Measurements from ENCODE around the gene PPP4C. TPM values are rescaled to one million over a fixed set of nuclear protein-coding genes. Genes with fewer than 3 reads are reported as not detected.

The PPP4C gene
- total RNA-seq, 1 experiment from 2014 or later, result 165 TPM

- Histone ChIP-seq H4K20me1 (ENCODE audit: insufficient read depth) (no peaks in the 10 kb centered on the region), H3K27ac (ENCODE audit: low read depth, low read length) (no peak overlapping the region), H2AFZ (ENCODE audit: low read depth, low read length, poor library complexity, severe bottlenecking) (no peak overlapping the region), H3K9ac (ENCODE audit: low read length) (no peak overlapping the region), H3K36me3 (ENCODE audit: control insufficient read depth in 1 of 2, insufficient read depth in 2 of 2, low read length in 2 of 2) (no peaks in the 10 kb centered on the region), H3K9me3 (ENCODE audit: control insufficient read depth in 1 of 2, insufficient read depth in 1 of 2, low read depth in 1 of 2, low read length in 2 of 2) (no peaks in the 10 kb centered on the region), H3K4me1 (ENCODE audit: control insufficient read depth in 1 of 2, insufficient read depth in 2 of 2, low read length in 2 of 2) (peaks cover 15 to 43% of the 10 kb centered on the region in 2 experiments), H3K4me3 (replicated peaks in 1 of 2; ENCODE audit: low read depth in 1 of 2, low read length in 2 of 2) (no peak overlapping the region), H3K9me2 (ENCODE audit: insufficient read depth) (no peaks in the 10 kb centered on the region), H3K4me2 (ENCODE audit: low read length) (no peak overlapping the region), H3K79me2 (ENCODE audit: insufficient read depth, low read length) (no peaks in the 10 kb centered on the region), H3K27me3 (ENCODE audit: insufficient read depth, low read length) (no peaks in the 10 kb centered on the region)
- ATAC-seq (no peak), DNase-seq (ENCODE audit: low read depth, low spot score) (no peak)
- intact Hi-C loops (cut with micrococcal nuclease), result no loop called here
- ChIA-PET POLR2A (no interaction called here), RAD21 (ENCODE audit: low non-redundant PET in 1 of 2, low total read pairs in 2 of 2, uncharacterized antibody in 2 of 2, unreplicated experiment in 2 of 2) (no interaction called here), CTCF (interaction anchor here (3.8 kb wide), 1 partner anchor 18 kb away, joined by 48 read pairs; the partner anchor contains the start of gene TBX6)
- no peak for TF ChIP-seq POLR2AphosphoS5 (IDR thresholded peaks at IDR 0.05; ENCODE audit: low read depth, low read length)
- TF ChIP-seq SP1 (IDR thresholded peaks at IDR 0.05; ENCODE audit: low read depth), result no peak
- TF ChIP-seq, protein P1, sequence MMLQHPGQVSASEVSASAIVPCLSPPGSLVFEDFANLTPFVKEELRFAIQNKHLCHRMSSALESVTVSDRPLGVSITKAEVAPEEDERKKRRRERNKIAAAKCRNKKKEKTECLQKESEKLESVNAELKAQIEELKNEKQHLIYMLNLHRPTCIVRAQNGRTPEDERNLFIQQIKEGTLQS (IDR thresholded peaks at IDR 0.05), result no peak
- no peak for TF ChIP-seq ZFX (IDR thresholded peaks at IDR 0.05)
- no TSS peak for BruUV-seq (replicated peaks)
These were observed 34.9 kb downstream of the PPP4C start for GRCh38 chr16:30110661-30111060.

GRCh38 chr16:30112197-30113030, 36.6 kb downstream of the PPP4C start:
- BruUV-seq (replicated peaks), result no TSS peak
- no peak overlapping the region for H3K4me3 ChIP-seq (replicated peaks in 1 of 2; ENCODE audit: low read depth in 1 of 2, low read length in 2 of 2)
- H2AFZ ChIP-seq (ENCODE audit: low read depth, low read length, poor library complexity, severe bottlenecking), result no peak overlapping the region
- DNase-seq (ENCODE audit: low read depth, low spot score) (no peak), ATAC-seq (peak; percentile 88)
- H4K20me1 ChIP-seq (ENCODE audit: insufficient read depth), result no peaks in the 10 kb centered on the region
- no peaks in the 10 kb centered on the region for H3K27me3 ChIP-seq (ENCODE audit: insufficient read depth, low read length)
- H3K4me2 ChIP-seq (ENCODE audit: low read length), result peak overlapping the region; percentile 51
- TF ChIP-seq SIN3A (IDR thresholded peaks at IDR 0.05; ENCODE audit: low read depth) (no peak), MAX (IDR thresholded peaks at IDR 0.05) (no peak), ELF1 (IDR thresholded peaks at IDR 0.05; ENCODE audit: borderline replicate concordance, low read depth) (no peak), CBX3 (IDR thresholded peaks at IDR 0.05; ENCODE audit: low read depth) (no peak), SRF (IDR thresholded peaks at IDR 0.05; ENCODE audit: low read depth) (no peak), TCF7L2 (IDR thresholded peaks at IDR 0.05; ENCODE audit: borderline replicate concordance, extremely low read depth, insufficient read depth, insufficient read length) (peak; percentile 84), RAD21 (IDR thresholded peaks at IDR 0.05; ENCODE audit: low read depth) (peak; percentile 82), CTCF (IDR thresholded peaks at IDR 0.05 in 2 of 3, conservative IDR thresholded peaks at IDR 0.05 in 1 of 3; ENCODE audit: borderline replicate concordance in 1 of 3, insufficient read depth in 1 of 3, low read depth in 2 of 3, low read length in 2 of 3) (peak; percentile 48 to 83 (median 81); a peak in 5 of 6 replicates)
- H3K9ac ChIP-seq (ENCODE audit: low read length), result no peak overlapping the region
- no peaks in the 10 kb centered on the region; a peak in 1 of 4 replicates for H3K36me3 ChIP-seq (ENCODE audit: control insufficient read depth in 1 of 2, insufficient read depth in 2 of 2, low read length in 2 of 2)
- peaks cover 15 to 43% of the 10 kb centered on the region in 2 experiments for H3K4me1 ChIP-seq (ENCODE audit: control insufficient read depth in 1 of 2, insufficient read depth in 2 of 2, low read length in 2 of 2)
- ChIA-PET CTCF (interaction anchor here (0.6 to 3.8 kb wide), 22 partner anchors 8 to 546 kb away, joined by 3 to 48 read pairs (median 3); partner anchors contain the start of genes CD2BP2, FBRS, TBX6 and ZNF747), POLR2A (interaction anchor here (1.4 kb wide), 1 partner anchor 22 kb away, joined by 3 read pairs; no protein-coding TSS in a partner anchor), RAD21 (ENCODE audit: low non-redundant PET in 1 of 2, low total read pairs in 2 of 2, uncharacterized antibody in 2 of 2, unreplicated experiment in 2 of 2) (interaction anchor here (0.5 to 1.7 kb wide), 2 partner anchors 22 to 297 kb away, joined by 3 to 6 read pairs; no protein-coding TSS in a partner anchor)
- no peak overlapping the region for H3K27ac ChIP-seq (ENCODE audit: low read depth, low read length)
- no peaks in the 10 kb centered on the region for H3K79me2 ChIP-seq (ENCODE audit: insufficient read depth, low read length)
- intact Hi-C loops (cut with micrococcal nuclease), result no loop called here
- no peaks in the 10 kb centered on the region for H3K9me3 ChIP-seq (ENCODE audit: control insufficient read depth in 1 of 2, insufficient read depth in 1 of 2, low read depth in 1 of 2, low read length in 2 of 2)
- H3K9me2 ChIP-seq (ENCODE audit: insufficient read depth), result no peaks in the 10 kb centered on the region
